Stimulated activated CD8-positive, alpha-beta memory T cell treated with anti-CD3 and anti-CD28 coated beads, Interleukin-2, amount 100 ng/mL, for 1 hour (primary cell): ENCODE measurements around the gene THAP3.

Source experiments
- DNase-seq, 2 donors: peaks; one replicate each; pipeline ENCODE4 v3.0.0-alpha.2; 2020; ENCODE audit warnings: low read depth in 2 of 2

Gene THAP3, protein sequence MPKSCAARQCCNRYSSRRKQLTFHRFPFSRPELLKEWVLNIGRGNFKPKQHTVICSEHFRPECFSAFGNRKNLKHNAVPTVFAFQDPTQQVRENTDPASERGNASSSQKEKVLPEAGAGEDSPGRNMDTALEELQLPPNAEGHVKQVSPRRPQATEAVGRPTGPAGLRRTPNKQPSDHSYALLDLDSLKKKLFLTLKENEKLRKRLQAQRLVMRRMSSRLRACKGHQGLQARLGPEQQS

DNA sequence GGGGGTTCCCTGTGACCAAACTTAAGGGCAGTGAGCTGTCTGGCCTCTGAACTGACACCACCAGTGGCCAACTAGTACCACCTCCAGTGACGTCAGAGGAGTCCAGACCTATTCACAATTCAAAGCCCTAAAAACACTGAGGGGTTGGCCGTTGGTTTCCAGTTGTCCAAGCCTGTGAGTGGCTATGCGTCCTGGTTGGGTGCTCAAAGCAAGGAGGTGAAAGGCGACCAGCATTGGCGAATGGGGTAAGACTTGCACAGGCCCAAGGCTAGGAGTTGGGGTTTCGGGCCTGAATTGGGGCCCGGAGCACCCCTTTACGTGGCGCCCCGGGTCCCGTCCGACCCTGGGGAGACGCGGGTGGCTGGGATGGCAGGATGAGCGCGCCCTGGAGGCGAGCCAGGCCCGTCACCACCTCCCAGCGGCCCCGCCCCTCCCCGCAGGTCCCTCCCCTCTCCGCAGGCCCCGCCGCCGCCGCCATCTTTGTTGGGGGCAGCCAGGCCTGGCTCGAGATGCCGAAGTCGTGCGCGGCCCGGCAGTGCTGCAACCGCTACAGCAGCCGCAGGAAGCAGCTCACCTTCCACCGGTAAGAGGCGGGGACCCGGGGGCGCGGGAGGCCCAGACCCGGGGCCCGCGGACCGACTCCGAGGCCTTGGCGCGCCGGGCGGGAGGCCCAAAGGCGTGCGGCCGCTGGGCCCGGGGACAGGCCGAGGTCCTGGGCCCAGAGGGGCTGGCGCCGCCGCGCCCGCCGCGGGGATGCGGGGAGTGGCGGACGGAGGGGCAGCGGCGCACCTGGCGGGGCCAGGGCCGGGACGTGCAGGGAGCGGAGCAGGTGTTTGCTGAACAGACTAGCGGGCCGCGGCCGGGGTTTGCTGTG, at the start of gene THAP3:
Gene THAP3 (plus strand): TSS at position 159 of the 874 bp plus-strand sequence. CDS start 351 bp downstream, at position 510.
- peak; percentile 73 to 86 for DNase-seq

DNA sequence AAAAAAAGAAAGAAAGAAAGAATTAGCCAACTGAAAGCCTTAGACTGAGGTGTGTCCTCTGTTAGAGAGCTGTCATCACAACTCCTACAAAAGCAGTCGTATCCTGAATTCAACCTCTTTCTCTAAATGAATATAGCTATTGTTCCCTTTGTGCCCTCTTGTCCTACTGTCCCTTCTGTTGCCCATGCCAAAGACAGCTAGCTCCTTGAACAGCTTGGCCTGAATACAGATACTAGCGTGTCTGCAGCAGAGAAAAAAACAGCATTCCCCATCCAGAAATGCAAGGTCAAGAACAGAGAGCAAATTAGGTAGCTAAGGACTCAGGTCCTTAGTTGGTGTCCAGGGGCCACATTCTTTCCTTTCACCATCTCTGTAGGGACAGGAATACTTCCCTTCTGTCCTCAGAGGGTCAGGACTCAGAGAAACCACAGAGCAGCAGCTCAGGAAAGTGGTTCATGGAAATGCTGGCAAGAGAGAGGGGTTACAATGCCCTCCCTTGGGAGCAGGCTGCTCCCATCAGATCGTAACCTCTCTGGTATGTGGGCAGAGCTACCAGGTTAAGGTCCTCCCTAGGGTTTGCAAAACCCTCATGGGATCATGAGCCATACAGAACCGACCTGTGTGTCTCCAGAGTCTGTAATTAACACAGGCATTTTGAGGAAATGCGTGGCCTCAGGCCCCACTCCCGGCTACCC, 46.7 kb upstream of the THAP3 start:
- no peak for DNase-seq

DNA sequence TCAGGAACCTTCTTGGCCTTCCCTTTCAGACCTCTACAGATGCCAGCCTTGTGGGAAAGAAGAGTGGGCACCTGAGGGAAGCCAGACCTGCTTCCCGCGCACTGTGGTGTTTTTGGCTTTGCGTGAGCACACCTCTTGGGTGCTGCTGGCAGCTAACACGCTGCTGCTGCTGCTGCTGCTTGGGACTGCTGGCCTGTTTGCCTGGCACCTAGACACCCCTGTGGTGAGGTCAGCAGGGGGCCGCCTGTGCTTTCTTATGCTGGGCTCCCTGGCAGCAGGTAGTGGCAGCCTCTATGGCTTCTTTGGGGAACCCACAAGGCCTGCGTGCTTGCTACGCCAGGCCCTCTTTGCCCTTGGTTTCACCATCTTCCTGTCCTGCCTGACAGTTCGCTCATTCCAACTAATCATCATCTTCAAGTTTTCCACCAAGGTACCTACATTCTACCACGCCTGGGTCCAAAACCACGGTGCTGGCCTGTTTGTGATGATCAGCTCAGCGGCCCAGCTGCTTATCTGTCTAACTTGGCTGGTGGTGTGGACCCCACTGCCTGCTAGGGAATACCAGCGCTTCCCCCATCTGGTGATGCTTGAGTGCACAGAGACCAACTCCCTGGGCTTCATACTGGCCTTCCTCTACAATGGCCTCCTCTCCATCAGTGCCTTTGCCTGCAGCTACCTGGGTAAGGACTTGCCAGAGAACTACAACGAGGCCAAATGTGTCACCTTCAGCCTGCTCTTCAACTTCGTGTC, 45.9 kb upstream of the THAP3 start:
- no peak for DNase-seq

DNA sequence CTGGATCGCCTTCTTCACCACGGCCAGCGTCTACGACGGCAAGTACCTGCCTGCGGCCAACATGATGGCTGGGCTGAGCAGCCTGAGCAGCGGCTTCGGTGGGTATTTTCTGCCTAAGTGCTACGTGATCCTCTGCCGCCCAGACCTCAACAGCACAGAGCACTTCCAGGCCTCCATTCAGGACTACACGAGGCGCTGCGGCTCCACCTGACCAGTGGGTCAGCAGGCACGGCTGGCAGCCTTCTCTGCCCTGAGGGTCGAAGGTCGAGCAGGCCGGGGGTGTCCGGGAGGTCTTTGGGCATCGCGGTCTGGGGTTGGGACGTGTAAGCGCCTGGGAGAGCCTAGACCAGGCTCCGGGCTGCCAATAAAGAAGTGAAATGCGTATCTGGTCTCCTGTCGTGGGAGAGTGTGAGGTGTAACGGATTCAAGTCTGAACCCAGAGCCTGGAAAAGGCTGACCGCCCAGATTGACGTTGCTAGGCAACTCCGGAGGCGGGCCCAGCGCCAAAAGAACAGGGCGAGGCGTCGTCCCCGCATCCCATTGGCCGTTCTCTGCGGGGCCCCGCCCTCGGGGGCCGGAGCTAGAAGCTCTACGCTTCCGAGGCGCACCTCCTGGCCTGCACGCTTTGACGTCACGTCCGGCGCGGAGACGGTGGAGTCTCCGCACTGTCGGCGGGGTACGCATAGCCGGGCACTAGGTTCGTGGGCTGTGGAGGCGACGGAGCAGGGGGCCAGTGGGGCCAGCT, 45.1 kb upstream of the THAP3 start, which contains the start of gene ZBTB48:
Gene ZBTB48 (plus strand): TSS at position 621 of the 745 bp plus-strand sequence. CDS start 616 bp downstream, outside the sequence.
- peak; percentile 93 to 95 for DNase-seq

DNA sequence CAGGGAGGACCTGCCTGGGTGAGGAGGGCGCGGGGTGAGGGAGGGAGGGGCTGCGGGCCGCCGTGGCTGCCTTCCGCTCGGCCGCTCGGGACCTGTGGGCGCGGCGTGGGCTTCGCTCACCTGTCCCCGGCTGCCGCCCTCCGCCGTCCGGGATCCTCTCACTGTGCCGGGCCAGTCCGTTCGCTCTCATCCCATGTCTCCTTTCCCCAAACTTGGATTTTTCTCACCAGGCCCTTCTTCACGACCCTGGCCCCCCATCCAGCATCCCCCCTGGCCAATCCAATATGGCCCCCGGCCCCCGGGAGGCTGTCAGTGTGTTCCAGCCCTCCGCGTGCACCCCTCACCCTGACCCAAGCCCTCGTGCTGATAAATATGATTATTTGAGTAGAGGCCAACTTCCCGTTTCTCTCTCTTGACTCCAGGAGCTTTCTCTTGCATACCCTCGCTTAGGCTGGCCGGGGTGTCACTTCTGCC, 44.5 kb upstream of the THAP3 start:
- no peak for DNase-seq

DNA sequence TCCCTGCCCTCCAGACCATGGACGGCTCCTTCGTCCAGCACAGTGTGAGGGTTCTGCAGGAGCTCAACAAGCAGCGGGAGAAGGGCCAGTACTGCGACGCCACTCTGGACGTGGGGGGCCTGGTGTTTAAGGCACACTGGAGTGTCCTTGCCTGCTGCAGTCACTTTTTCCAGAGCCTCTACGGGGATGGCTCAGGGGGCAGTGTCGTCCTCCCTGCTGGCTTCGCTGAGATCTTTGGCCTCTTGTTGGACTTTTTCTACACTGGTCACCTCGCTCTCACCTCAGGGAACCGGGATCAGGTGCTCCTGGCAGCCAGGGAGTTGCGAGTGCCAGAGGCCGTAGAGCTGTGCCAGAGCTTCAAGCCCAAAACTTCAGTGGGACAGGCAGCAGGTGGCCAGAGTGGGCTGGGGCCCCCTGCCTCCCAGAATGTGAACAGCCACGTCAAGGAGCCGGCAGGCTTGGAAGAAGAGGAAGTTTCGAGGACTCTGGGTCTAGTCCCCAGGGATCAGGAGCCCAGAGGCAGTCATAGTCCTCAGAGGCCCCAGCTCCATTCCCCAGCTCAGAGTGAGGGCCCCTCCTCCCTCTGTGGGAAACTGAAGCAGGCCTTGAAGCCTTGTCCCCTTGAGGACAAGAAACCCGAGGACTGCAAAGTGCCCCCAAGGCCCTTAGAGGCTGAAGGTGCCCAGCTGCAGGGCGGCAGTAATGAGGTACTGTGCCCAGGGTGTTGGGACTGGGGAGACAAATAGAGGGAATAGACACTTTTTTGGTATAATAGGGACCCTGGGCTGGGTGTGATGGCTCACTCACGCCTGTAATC, 43.9 kb upstream of the THAP3 start:
- no peak for DNase-seq

DNA sequence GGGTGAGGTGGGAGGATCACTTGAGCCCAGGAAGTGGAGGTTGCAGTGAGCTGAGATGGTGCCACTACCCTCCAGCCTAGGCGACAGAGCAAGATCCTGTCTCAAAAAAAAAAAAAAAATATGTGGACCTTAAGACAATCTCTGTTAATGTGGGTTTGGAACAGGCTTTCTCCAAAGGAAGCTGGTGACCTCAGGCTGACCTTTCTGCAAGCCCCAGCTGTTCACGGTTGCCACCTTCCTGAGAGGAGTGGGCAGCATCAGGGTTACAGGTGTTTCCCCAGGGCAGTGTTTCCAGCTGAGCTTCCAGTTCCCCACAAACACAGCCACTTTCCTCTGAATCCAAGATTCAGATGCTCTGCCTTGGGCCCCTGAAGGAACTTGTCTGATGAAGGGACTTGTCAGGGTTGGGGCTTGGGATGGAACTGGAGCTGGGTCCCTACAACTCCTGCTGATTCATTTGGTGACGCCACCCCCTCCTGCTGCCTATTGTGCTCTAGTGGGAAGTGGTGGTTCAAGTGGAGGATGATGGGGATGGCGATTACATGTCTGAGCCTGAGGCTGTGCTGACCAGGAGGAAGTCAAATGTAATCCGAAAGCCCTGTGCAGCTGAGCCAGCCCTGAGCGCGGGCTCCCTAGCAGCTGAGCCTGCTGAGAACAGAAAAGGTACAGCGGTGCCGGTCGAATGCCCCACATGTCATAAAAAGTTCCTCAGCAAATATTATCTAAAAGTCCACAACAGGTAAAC, 42.9 kb upstream of the THAP3 start:
- DNase-seq, result no peak

DNA sequence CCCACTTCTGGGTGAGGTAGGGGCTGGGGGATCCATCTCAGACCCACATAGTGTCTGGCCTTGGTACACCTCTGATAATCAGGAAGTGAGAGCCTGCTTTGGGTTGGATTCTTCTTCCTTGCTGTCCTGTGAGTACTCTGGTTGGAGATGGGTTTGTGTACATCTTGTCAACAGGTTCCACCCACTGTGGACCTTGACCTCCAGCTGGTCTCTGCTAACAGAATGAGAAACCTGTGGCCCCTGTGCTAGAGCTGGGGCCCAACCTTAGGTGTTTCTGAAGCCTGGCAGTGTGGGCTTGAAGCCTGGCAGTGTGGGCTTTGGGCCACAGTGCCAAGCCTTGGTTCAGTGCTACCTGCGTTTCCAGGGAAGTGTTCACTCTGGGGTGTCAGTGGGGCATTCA, 42.3 kb upstream of the THAP3 start:
- no peak for DNase-seq

DNA sequence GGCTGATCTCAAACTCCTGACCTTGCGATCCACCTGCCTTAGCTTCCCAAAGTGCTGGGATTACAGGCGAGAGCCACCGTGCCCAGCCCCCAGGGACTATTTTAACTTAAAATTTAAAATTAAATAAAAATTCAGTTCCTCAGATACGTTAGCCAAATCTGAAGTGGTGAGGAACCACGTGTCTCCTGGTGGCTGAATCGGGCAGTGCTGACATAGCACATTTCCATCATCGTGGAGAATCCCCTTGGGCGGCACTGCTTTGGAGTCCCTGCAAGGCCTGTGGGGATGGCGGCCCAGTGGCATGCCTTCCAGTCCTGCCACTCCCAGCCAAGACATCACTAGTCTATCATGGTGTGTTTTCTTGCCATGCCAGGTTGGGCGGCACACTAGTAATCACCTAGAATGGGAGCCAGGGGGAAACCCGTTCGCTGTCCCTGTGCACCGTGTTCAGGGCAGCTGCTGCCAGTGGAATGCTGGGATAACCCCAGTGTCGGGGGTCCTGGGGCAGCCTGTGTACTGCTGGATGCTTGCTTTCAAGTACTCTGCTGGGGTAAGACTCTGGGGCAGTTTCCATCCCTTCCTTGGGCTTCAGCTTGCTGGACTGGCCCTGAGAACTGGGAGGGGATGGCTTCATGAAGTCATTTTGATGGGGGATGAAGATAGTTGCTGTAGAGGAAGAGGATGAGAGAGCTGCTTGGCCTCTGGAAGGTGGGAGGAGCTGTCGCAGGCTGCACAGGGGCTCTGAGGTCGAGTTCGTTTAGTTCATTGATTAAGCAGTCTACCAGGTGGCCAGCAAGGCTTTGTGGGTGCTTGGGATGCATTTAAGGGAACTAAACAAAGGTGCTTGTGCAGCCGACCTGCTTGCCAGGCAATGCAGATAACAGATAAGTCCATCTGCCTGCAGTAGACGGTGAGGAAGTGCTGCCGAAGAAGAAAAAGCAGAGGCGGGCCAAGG, 40.3 kb upstream of the THAP3 start:
- no peak for DNase-seq

DNA sequence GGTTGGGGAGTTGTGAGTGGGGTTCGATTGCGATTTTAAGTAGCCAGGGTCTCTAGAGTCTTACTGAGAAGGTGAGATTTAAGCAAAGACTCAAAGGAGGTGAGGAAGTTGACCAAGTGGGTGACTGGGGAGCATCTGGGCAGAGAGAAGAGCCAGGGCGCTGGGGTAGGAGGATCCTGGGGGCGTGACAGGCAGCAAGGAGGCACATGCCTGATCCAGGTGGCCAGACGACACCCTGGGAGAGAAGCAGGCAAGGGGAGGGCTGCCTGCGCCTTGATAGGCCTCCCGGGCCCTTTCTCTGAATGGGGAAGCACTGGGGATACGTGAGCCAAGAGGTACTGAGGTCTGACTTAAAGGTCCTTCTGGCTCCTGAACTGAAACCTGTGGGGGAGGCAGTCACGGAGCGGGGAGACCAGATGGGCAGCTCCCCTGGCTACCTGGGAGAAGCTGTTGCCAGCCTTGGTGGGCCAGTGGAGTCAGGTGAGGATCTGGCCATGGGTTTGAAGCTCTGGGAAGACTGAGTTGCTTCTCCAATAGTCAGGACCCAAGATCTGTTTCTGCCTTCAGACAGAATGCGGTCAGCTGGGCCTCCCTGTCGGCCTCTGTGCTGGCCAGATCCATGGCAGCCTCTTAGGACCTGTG, 39.5 kb upstream of the THAP3 start:
- DNase-seq, result no peak

DNA sequence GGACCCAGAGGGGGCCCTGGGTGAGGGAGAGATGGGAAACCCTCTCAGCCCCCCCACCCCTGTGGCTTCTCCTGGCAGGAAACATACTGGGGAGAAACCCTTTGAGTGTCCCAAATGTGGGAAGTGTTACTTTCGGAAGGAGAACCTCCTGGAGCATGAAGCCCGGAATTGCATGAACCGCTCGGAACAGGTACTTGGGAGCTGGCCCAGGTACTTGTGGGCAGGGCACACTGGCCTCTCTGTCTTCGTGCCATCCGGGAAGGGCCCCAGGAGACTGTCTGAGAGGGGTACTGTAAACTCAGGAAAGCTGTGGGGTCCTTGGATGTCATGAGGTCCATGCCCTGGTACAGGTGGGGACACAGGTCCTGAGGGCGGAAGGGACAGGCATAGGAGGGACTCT, 38.8 kb upstream of the THAP3 start:
- DNase-seq, result no peak

DNA sequence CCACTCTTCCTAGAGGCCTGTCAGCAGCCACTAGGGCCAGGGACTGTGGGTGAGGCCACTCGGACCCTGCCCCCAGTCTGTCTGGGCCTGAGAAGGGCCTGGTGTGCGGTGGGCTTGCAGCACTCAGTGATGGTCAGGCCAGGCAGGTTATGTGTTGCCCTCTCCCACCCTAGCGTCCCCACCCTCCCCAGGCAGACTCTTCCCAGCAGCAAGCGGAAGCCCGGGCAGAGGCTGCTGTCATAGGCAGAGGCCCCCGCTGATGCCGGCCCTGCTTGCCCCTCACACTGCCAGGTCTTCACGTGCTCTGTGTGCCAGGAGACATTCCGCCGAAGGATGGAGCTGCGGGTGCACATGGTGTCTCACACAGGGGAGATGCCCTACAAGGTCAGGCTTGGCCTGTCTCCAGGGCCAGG, 38.3 kb upstream of the THAP3 start:
- DNase-seq, result no peak

DNA sequence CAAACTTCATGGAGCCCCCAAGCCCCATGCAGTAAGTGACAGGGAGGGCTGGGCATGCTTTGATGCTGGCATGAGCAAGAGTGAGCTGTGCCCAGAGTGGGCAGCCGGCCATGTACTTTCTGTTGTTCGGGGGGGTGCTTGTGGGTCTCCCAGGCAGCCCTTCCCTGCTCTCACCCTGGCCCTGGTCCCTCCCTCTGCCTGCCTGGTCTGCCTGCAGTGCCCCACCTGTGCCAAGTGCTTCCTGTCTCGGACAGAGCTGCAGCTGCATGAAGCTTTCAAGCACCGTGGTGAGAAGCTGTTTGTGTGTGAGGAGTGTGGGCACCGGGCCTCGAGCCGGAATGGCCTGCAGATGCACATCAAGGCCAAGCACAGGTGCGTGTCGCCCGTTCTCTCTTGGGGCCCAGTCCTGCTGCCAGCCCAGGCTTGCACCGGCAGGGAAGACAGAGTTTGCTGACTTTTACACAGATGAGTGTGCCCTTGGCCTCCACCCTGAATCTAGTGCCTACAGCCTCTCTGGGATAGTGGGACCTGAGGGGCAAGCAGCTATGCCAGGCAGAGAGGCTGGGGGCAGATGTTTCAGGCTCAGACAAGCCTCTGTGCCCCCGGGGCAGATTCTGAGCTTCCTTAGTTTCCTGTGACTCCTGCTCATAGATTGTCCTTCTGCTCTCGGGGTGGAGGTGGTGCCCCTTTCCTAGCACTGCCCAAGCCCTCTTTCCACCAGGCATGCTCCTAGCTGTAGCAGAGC, 37.2 kb upstream of the THAP3 start:
- DNase-seq, result no peak

DNA sequence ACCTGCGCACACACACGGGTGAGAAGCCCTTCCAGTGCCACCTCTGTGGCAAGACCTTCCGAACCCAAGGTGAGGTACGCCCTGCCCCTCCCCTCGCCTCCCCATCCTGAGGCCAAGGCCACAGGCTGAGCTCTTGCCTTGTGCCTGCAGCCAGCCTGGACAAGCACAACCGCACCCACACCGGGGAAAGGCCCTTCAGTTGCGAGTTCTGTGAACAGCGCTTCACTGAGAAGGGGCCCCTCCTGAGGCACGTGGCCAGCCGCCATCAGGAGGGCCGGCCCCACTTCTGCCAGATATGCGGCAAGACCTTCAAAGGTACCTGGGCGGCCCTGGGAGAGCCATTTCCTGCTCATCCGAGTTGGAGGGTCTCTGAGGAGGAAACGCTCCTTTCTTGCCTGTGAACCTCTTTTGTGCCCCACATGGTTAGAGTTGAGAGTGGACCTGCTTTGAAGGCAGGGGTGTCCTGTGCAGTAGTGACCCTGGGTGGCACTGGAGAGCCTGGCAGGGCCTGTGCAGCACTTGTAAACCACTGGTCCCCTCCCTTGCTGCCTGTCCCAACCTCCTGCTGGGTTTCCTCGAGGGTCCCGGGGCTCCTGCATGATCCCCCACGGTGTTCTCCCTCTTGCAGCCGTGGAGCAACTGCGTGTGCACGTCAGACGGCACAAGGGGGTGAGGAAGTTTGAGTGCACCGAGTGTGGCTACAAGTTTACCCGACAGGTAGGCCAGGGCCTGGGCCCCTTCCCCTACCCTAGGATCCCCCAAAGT, 36.4 kb upstream of the THAP3 start:
- DNase-seq, result no peak

DNA sequence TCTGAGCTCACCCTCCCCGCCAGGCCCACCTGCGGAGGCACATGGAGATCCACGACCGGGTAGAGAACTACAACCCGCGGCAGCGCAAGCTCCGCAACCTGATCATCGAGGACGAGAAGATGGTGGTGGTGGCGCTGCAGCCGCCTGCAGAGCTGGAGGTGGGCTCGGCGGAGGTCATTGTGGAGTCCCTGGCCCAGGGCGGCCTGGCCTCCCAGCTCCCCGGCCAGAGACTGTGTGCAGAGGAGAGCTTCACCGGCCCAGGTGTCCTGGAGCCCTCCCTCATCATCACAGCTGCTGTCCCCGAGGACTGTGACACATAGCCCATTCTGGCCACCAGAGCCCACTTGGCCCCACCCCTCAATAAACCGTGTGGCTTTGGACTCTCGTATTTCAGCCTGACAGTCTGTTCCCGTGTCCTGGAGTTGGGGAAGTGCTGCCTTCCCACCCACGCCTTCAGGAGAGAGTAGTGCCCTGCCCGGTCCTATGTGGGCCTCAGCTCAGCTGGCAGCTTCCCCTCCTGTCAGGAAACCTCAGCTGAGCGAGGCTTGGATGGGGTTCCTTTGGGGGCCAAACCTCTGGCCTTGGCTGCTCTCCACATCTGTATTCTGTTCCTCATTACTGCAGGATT, 35.7 kb upstream of the THAP3 start:
- no peak for DNase-seq

DNA sequence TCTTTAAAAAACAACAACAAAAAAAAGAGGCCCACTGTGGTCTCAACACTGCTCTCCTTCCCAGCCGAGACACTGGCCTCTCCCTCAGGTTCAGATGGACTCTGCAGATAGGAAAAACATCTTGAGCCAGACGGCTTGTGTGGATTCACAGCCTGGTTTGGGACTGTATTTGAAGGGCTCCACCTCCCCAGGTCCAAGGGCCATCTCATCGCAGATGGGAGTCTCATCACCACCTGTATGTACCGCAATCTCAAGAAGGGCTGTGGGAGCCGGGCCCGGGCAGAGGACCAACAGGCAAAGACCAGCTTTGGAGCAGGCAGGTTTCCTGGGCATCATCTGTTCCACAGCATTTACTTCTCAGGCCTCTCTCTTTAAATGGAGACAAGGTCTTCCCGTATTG, 34.6 kb upstream of the THAP3 start:
- no peak for DNase-seq
